NCI-H748 treated with DMSO at 0.1 percent for 48 hours (cell line): ENCODE results near the gene SMG6.
"Not testable (repeated sequence)": the region's sequence is repeated elsewhere in the genome, so short reads cannot be mapped to it uniquely, and the experiment has no call there.

Source experiments
- DNase-seq: peaks from one replicate; lab custom pipeline; 2025; lab: John Stamatoyannopoulos, UW

SMG6 gene

DNA sequence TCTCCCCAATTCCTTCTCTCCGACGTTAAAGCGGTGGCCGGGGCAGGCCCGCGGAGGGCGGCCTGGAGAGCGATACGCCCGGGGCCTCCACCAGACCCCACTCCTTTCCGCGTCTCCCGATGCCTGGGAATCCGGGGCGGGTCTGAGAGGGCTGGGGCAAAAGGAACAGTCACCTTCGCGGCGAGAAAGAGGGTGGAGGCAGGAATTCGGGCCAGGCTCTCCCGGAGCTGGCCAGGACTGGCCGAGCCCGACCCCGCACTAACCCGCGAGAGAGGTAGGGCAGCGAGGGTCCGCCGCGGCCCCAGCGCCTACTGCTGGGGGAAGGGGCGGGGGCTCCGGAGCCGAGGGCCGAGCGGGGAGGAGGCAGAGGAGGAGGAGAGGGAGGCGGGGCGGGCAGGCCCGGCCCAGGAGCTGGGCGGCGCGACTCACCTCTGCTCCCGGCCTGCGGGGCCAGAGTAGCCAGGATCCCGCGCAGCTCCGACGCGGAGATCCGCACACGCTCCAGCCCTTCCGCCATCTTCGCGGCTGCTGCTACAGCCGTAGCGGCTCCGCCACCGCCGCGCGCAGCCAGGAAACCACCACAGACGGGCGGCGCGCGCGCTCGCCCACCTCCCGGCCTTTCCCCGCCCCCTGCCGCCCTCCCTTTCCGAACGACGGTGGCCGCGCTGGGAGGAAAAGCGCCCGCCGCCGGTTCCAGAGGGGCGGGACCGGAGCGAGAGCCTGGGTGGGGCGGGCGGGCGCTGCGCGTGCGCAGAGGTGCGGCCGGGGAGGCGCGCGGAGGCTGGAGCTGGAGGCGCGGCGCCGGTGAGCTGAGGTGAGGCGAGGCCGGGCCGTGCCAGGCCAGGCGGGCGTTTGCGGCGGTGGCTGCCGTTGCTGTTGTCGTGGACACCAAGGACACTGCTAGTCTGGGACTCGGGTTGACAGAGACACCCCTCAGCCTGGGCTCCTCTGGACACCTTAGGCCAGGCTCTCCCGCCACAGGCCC is at the start of gene SMG6, which contains the start of gene SRR:
Gene SMG6, minus strand, starts transcription at position 582 of the 985 bp plus-strand sequence. Its CDS starts 65 bp downstream, at position 517.
Gene SRR, plus strand, starts transcription at position 747 of the 985 bp plus-strand sequence. CDS start 11,611 bp downstream, outside the sequence.
- peak; percentile 87 for DNase-seq

DNA sequence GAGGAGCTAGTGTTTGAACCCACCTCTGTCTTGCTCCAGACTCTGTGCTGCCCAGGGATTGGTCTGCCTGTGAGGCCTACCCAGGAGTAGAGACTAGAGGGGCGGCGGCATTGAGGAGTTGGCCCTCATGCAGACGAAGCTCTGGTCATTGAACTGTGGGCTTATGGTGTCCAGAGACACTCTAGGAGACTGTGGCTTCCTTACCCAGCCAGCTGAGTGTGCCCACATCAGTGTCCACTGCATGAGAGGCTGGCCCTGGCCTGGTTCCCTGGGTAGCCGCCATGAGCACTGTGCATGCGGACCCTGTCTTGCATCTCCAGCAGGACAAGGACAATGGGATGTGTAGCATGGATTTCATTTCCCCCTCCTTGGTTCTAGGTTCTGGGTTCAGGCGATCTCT is 47.7 kb upstream of the SMG6 start:
- DNase-seq = no peak

DNA sequence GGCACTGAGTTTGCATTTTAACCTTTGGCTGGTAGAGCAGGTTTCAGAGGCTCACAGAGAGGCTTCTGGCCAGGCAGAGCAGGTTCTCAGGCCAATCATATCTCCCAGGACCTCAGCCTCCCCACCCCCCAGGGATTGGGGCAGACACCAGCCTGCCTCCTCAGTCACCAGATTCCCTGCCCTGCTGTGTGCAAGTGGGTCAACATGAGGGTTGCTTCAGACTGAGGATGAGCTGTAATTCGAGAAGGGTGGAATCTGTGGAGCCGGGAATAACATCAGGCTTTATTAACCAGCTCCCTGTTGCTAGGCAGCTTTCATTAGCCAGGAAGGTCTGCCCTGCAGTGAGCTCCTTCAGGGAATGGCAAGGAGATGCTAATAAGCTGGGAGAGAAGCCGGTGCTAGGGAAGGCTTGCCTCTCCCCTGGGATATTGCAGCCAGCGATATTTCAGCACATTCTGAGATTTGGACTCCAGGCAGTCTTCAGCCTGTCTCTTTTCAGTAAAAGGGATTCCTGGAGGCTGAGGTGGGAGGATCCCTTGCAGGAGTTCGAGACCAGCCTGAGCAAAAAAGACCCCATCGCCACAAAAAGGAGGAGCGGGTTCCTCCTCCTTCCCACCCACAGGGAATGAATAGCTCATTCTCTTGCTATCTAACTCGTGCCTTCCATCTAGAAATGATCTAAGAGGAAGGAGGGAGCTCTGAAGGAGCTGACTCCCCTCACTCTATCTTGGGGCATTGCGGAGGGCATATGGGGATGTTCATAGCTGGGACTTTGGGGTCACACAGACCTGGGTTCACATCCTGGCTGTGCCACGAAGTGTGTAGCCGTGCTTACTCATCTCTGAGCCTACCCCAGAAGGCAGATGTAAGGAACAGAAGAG is 44.5 kb upstream of the SMG6 start:
- peak; percentile 83 for DNase-seq

DNA sequence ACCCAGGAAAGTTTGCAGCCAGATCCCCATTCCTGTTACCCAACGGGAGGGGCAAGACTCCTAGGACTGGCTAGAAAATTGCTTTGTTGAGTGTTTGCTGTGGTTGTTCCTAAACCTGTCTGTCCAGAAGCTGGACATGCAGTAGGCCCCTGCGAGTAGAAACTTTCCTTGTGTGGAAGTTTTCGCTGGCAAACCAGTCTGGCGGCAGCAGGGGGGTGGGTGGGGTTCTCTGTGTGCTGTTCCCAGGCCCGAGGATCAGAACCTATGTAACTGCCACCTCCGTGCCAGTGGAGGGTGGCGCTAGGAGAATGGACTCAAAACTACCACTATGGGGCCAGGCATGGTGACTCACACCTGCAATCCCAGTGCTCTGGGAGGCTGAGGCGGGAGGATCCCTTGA is 42.9 kb upstream of the SMG6 start:
- DNase-seq = no peak

DNA sequence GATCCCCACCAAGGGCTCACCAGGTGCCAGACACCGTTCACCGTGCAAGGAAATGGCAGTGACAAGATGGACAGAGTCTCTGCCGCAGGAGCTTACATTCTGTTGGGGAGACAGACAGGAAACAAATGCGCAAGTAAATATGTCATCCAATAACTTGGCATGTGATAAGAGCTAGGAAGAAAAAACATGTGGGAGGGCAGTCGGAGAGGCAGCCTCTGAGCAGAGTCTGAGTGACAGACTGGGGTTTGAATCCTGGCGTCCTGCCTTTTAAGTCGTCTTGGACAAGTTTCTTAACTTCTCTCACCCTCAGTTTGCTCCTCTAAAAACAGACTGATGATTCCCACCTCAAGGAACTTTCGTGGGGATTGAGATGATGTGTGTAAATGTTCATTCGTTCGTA is 40.9 kb upstream of the SMG6 start:
- DNase-seq = no peak

DNA sequence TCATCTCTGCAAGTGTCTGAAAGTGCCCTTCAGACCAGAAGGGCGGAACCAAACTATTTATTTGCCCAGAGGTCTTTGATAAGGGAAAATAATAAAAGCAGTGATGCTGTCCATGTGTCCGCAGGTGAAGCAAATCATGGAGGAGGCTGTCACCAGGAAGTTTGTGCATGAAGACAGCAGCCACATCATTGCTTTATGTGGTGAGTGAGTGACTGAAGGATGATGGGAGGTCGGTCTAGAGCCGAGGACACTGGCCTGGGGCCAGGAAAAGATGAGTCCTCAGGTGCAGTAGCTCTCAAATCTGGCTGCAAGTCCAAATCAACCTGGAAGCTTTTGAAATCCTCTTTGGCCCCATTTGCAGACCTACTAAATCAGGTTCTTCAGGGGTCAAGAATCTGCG is 39.8 kb upstream of the SMG6 start:
- DNase-seq = no peak

DNA sequence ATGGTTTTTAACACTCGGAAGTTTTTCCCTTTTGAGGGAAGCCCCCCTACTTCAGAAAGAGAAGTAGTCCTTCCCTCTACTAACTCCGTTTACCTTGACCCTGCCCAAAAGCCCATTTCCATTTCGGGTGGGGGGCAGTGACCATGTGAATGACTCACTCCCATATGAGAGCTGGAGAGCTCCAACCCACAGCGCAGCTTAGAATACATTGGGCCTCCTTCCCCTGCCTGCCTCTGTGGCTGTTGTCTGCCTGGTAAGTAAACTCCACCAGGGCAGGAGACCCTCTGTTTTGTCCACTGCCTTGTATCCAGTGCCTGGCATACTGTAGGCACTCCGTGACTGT is 34.7 kb upstream of the SMG6 start:
- no peak for DNase-seq

DNA sequence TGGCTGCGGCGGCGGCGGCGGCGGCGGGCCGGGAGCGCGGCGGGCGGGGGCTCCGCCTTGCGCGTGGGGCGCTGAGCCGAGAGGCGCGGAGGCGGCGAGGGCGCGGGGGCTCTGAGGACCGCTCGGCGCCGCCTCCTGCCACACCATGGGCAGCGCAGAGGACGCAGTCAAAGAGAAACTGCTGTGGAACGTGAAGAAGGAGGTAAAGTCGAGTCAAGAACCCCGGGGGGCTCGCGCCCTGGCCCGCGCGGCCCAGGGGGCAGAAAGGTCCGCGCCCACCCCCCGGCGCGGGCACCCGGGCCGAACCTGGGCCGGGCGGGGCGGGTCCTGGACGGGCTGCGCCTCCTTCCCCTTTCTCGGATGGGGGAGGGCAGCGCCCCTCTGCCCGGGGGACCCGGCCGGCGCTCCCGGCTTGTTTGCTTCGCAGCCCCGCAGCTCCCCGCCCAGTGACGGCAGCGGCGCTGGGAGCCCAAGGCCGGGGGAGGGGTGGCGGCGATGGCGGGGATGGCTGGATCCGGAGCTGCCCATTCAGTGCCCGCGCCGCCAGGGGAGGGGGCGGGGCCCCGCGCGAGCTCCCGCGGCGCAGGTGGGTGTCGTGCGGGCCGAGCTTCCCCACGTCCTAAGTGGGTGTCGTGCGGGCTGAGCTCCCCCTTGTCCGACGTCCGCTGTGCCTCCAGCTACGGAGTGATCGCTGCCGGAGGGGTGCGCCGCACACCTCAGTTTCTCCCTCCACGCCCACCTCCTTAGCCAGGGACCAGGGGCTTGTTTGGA is 34.1 kb upstream of the SMG6 start:
- DNase-seq = no peak

DNA sequence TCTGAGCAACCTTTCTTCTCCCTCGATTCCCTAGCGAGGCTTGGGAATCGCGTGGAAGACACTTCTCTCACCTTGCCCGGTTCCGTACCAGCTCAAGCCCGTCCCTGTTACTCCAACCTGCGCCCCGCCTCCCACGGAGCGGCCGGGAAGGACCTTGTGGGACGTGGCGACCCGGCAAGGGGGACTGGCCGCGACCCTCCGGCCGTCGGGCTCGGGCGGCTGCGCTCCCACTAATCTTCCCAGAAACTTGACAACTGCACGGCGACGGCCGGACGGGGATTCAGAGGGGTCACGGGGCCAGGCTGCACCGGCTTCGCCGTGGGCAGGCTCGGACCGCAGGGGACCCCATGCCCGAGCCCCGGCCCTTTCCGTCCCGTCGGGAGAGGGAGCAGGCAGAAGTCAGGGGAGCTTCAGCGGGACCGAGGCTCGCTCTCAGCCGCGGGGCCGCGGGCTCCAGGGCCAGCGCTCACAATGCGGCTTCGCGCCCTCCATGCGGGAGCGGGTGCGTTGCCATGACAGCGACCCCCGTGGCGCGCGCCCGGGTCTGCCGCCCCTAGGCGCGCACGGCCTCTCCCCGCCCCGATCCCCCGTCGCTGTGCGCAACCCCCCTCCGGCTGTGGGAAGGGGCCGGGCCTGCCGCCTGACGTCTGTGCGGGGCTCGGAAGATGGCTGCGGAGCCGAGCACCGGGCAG is 33.4 kb upstream of the SMG6 start, which contains the start of gene SGSM2:
Gene SGSM2, plus strand, starts transcription at position 650 of the 692 bp plus-strand sequence. CDS start 188 bp downstream, outside the sequence.
- DNase-seq = peak; percentile 47

DNA sequence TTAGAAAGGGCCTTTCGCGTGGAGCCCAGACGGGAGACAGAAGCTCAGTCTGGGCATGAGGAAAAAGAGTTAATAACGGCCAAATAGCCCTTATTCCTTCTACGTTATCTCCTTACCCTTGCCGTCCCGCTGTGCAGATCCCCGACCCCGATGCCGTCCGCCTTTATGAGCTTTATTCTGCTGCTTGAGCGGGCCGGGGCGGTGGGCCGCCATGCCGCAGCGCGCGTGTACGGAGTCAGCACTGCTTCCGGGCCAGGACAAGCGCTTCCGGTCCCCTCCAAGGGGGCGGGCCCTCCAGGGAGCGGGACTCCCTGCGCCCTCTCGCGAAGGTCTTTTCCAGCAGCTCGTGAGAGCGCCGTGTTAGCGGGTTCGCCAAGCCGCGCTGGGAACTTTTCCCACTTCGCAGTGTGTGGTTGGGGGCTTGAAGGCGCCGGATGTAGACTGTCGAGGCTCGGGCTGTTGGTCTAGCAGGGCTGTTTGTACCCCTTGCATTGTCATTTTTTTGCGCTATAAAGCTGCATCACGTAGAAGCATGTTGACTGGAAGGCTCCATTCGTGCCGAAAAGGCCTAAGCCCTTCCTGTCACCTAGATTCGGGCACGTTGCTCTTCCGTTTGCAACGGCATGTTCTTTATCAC is 32.7 kb upstream of the SMG6 start, which contains the start of gene TSR1:
Gene TSR1, minus strand, starts transcription at position 243 of the 637 bp plus-strand sequence. Its CDS starts 30 bp downstream, at position 213.
- peak; percentile 79 for DNase-seq

DNA sequence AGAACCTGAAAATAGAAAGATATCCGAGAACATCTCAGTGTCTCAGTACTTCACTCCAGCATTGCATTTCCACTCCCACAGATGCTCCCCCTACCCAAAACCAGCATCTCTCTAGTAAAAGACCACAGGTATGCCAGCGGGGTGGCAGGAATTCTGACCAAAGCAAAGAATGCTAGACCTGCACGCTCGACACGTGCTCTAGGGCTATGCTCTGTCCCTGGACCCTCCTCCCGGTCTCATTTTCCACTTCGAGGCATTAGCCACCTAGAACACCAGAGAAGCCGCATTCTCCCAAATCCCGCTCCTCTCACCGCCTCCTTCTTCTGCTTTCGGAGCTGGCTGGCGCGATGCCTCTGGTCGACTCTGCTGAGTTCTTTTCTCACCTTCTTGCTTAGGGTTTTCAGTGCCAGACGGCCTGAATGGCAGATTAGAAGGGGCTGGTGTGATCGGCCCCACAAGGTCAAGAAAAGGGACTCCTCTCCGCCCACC is 32.2 kb upstream of the SMG6 start:
- no peak for DNase-seq

DNA sequence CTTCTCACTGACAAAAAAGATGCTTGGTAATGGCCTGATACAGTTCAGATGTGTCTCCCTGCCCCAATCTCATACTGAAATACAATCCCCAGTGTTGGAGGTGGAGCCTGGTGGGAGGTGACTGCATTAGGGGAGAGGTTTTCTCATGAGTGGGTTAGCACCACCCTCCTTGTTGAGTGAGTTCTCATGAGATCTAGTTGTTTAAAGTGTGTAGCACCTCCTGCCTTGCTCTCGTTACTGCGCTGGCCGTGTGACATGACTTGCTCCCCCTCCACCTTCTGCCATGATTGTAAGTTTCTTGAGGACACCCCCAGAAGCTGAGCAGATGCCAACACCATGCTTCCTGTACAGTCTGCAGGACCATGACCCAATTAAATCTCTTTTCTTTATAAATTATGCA is 27.7 kb upstream of the SMG6 start:
- no peak for DNase-seq

DNA sequence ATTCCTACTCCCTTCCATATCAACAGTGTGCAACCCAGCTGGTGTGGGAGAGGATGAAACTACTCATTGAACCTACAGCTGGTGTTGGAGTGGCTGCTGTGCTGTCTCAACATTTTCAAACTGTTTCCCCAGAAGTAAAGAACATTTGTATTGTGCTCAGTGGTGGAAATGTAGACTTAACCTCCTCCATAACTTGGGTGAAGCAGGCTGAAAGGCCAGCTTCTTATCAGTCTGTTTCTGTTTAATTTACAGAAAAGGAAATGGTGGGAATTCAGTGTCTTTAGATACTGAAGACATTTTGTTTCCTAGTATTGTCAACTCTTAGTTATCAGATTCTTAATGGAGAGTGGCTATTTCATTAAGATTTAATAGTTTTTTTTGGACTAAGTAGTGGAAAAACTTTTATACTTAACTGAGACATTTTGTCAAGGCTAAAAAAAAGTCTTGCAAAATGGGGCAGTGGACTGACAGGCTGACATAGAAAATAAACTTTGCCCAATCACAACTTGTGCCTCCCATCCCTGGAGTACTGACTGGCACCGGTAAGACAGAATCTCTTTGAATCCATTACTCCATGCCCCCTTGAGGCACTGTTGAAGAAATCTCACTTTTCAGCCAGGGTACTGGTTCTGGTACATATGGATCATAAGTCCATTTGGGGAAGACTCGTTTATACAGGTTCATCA is 20.2 kb upstream of the SMG6 start:
- no peak for DNase-seq

DNA sequence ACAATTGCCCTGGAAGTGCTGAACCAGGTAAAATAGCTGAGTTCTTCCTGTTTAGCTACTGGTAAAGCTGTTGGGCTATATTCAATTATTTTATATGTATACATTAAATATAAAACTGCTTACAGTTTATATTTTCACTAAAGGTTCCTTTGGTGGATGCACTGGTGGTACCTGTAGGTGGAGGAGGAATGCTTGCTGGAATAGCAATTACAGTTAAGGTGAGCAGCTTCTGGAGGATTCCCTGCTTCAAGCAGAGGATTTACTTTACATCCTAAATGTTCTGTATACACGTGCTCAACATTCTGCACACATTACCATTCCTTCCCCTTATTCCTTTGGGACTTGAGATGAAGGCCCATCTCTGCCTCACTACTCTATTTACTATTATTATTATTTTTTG is 17.8 kb upstream of the SMG6 start:
- no peak for DNase-seq

DNA sequence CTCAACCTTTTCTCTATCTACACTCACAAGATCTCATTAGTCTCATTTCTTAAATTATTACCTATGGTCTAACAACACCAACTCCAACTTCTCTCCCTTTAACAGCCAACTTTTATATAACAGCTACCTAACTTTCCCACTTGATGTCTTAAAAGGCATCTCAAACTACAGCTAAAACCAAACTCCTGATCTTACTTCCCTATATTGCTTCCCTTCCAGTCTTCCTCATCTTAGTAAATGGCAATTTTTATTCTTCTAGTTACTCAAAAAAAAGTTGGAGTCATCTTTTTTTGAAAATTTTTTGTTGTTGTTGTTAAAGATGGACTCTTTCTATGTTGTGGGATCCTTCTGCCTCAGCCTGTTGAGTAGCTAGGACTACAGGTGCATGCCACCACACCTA is 15.5 kb upstream of the SMG6 start:
- no peak for DNase-seq

DNA sequence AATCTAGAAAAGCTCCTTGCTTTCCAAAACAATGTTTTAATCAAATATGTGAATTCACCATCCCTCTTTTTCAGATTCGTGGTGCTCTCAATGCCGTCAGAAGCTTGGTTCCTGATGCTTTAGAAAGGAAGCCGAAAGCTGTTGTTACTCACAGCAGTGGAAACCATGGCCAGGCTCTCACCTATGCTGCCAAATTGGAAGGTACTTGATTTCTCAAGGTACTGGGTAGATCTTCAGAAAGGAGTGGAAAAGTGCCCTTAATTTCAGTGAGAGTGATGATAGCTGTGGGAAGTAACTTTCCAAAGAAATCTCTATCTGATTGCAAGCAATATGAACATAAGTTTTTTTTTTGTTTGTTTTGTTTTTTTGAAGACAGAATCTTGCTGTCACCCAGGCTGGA is 14.2 kb upstream of the SMG6 start:
- DNase-seq = no peak

DNA sequence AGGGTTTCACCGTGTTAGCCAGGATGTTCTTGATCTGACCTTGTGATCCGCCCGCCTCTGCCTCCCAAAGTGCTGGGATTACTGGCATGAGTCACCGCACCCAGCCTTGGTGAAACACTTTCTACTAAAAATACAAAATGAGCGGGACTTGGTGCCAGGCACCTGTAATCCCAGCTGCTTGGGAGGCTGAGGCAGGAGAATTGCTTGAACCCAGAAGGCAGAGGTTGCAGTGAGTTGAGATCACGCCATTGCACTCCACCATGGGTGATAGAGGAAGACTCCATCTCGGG is 13.3 kb upstream of the SMG6 start:
- DNase-seq = not testable (repeated sequence)

DNA sequence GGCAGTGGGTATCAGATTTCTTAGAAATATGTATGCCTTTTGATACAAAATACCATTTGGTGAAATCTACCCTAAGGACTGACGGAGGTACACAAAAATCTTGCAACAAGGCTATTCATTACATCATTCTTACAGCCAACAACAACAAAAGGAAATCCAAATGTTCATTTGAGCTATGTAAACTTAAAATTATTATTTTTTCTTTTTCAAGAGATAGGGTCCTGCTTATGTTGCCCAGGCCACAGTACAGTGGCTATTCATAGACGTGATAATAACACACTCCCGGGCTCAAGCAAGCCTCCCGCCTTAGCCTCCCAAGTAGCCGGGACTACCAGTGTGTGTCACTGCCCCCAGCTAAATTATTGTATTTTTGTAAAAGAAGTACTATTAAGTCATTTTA is 9.2 kb upstream of the SMG6 start:
- no peak for DNase-seq

DNA sequence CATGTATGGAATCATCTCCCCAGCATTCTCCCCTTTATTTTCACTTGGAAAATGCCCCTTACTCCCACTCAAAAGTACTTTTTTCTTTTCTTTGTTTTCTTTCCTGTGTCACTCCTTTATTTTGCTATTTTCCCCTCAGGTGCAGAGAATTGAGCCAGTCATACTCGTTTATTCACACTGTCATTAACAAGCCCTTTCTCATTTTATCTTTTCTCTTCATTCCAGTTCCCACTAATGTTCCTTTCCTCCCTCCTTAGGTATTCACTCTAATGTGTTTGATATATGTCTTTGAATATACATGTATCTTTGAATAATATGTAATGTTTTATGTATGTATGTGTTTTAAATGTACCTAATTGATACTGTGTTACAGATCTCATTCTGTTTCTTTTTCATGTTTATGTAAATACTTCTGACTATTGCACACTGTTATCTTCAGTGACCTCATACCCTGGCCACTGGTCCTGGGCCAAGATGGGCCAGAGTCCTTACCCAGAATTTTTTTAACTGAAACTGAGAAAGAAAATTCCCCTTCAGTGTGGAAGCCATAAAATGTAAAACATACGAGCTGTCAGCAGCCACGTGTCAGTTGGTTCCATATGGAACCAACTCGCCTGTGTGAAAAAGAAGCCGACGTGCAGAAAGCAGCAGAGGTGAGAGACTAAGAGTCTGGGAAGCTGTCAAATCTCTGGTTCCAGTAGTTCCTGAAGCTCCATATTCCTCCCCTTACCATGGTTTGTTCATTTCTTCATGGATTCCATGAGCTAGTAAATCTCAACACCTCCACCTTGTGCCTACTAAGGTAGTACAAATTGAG is 6.0 kb upstream of the SMG6 start:
- DNase-seq = no peak
